ENCODE results near the gene PSMC2.

GRCh38 chr7:103297837-103298179, 49.6 kb upstream of the PSMC2 start:
- no peak for TF ChIP-seq POLR2A (IDR thresholded peaks at IDR 0.05)
- no peak for TF ChIP-seq CTCF (IDR thresholded peaks at IDR 0.05)
